ENCODE results near the gene CCDC32. TPM values are rescaled to one million over a fixed set of nuclear protein-coding genes. Genes with fewer than 3 reads are reported as not detected.

The CCDC32 gene
- total and polyA plus RNA-seq, 2 of the 13 experiments (the other 11 are each of a cell fraction or from before 2014, with no cell fraction given): 10.8 to 23.2 TPM

GRCh38 chr15:40511472-40512133, 53.2 kb downstream of the CCDC32 start (continued):
- TF ChIP-seq, protein P1, sequence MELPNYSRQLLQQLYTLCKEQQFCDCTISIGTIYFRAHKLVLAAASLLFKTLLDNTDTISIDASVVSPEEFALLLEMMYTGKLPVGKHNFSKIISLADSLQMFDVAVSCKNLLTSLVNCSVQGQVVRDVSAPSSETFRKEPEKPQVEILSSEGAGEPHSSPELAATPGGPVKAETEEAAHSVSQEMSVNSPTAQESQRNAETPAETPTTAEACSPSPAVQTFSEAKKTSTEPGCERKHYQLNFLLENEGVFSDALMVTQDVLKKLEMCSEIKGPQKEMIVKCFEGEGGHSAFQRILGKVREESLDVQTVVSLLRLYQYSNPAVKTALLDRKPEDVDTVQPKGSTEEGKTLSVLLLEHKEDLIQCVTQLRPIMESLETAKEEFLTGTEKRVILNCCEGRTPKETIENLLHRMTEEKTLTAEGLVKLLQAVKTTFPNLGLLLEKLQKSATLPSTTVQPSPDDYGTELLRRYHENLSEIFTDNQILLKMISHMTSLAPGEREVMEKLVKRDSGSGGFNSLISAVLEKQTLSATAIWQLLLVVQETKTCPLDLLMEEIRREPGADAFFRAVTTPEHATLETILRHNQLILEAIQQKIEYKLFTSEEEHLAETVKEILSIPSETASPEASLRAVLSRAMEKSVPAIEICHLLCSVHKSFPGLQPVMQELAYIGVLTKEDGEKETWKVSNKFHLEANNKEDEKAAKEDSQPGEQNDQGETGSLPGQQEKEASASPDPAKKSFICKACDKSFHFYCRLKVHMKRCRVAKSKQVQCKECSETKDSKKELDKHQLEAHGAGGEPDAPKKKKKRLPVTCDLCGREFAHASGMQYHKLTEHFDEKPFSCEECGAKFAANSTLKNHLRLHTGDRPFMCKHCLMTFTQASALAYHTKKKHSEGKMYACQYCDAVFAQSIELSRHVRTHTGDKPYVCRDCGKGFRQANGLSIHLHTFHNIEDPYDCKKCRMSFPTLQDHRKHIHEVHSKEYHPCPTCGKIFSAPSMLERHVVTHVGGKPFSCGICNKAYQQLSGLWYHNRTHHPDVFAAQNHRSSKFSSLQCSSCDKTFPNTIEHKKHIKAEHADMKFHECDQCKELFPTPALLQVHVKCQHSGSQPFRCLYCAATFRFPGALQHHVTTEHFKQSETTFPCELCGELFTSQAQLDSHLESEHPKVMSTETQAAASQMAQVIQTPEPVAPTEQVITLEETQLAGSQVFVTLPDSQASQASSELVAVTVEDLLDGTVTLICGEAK (IDR thresholded peaks at IDR 0.05): no peak
- TF ChIP-seq, protein P1 (CRISPR knock-in tag; IDR thresholded peaks at IDR 0.05): no peak; the same call in 1 of the 2 replicates
- TF ChIP-seq NRL (CRISPR knock-in tag; IDR thresholded peaks at IDR 0.05; ENCODE audit: borderline replicate concordance) (no peak), PAF1 (CRISPR knock-in tag; IDR thresholded peaks at IDR 0.05) (no peak), SIN3A (IDR thresholded peaks at IDR 0.05; ENCODE audit: borderline replicate concordance, low read depth, low read length) (no peak), ZNF652 (CRISPR knock-in tag; IDR thresholded peaks at IDR 0.05; ENCODE audit: borderline replicate concordance, low read depth) (no peak), ZNF281 (CRISPR knock-in tag; IDR thresholded peaks at IDR 0.05; ENCODE audit: borderline replicate concordance) (0 out of 2 replicates have a peak, but pooled peaks have one; percentile 41), SMAD9 (CRISPR knock-in tag; IDR thresholded peaks at IDR 0.05) (no peak), KDM5A (IDR thresholded peaks at IDR 0.05; ENCODE audit: borderline replicate concordance, low read length) (no peak), KLF16 (CRISPR knock-in tag; IDR thresholded peaks at IDR 0.05) (peak in 1 of 2 experiments; percentile 75; a peak in 2 of 4 replicates)
- TF ChIP-seq, protein P2, sequence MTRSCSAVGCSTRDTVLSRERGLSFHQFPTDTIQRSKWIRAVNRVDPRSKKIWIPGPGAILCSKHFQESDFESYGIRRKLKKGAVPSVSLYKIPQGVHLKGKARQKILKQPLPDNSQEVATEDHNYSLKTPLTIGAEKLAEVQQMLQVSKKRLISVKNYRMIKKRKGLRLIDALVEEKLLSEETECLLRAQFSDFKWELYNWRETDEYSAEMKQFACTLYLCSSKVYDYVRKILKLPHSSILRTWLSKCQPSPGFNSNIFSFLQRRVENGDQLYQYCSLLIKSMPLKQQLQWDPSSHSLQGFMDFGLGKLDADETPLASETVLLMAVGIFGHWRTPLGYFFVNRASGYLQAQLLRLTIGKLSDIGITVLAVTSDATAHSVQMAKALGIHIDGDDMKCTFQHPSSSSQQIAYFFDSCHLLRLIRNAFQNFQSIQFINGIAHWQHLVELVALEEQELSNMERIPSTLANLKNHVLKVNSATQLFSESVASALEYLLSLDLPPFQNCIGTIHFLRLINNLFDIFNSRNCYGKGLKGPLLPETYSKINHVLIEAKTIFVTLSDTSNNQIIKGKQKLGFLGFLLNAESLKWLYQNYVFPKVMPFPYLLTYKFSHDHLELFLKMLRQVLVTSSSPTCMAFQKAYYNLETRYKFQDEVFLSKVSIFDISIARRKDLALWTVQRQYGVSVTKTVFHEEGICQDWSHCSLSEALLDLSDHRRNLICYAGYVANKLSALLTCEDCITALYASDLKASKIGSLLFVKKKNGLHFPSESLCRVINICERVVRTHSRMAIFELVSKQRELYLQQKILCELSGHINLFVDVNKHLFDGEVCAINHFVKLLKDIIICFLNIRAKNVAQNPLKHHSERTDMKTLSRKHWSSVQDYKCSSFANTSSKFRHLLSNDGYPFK (CRISPR knock-in tag; IDR thresholded peaks at IDR 0.05; ENCODE audit: borderline replicate concordance): no peak
